HuH-7.5 (cell line): ENCODE measurements around the gene LRRC38.
"Not testable (repeated sequence)": the region's sequence is repeated elsewhere in the genome, so short reads cannot be mapped to it uniquely, and the experiment has no call there.

Experiments
- DNase-seq: peaks from one replicate; pipeline ENCODE4 v3.0.0; 2011; ENCODE audit warnings: low spot score

LRRC38 gene

DNA sequence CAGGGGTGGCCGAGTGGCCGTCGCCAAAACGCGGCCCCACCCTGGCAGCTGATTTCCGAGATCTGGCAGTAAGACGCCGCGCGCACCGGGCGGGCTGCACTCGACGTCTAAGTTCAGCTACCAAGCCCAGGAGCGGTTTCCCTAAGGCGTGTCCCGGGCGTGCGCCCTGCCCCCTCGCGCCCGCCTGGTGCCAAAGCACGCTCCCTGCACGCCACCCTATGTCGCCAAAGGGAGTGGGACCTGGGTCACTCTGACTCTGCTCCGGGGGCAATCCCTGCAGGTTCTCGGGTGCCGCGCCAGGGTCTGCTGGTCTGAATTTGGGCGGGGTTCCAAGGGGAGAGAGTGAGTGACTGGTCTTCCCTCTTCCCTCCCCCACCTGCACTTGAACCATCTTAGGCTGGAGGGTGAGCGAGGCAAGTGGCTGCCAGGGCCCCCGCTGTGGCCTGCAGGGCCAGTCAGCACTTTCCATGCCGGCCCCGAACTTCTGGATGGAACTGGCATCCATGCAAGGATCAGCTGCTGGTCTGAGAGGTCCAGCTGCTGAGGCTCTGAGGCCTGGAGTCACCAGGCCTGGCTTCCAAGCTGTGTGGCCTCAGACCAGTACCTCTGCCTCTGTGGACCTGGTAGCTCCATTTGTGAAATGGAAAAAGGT is at the start of gene LRRC38:
Gene LRRC38 (minus strand): TSS at position 109 of the 652 bp plus-strand sequence. CDS start 410 bp downstream, outside the sequence.
- DNase-seq: no peak

DNA sequence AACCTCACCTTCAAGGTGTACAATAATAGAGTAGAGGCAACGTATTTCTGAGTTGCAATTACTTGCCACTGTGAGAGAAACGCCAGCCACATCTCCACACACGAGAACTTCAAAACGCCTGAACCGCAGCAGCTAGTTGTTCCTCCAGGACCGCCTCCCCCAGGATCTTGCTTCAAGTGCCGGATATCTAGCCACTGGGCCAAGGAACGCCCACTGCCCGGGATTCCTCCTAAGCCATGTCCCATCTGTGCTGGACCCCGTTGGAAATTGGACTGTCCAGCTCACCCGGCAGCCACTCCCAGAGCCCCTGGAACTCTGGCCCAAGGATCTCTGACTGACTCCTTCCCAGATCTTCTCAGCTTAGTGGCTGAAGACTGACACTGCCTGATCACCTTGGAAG is 49.2 kb upstream of the LRRC38 start:
- DNase-seq: not testable (repeated sequence)

- no peak for DNase-seq
Measured at GRCh38 chr1:13560541-13560940, 46.7 kb upstream of the LRRC38 start.

DNA sequence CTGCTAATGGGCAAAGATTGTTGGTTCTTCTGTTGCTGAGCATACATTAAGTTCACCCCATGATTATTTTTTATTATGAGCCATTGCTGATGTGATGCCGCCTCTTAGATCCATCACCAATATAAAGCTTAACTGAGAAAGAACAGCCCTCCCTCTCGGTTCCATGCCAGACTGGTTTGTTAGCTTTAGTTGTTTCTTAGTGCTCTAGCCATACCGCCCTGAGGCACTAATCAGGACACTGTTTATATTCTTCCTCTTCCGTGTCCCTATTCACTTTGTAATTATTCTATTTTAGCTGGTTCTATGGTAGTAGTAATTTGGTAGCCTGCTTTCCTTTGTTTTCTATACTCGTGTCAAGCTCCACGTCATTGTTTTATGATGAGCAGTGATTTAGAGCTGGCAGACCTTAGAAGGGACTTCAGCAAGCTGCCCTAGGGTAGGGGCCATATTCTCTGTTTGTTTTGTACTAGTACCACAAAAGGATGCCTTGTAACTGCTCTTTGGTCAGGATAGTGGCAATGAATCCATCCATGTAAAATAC is 42.5 kb upstream of the LRRC38 start:
- no peak for DNase-seq

DNA sequence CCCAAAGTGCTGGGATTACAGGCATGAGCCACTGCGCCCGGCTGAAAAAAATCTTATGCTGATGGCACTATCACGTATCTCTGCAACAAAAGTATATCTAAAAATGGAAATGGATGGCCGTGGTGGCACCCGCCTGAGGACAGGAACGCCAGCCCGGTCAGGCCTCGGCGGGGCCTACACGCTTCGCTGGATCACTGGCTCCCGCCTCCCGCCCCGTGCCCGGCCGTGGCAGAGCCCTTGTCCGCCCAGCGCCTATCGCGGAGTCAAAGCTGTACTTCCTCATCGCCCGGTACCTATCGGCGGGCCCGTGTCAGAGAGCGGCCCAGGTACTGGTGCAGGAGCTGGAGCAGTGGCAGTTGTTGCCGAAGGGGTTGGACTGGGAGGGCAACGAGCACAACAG is 41.0 kb upstream of the LRRC38 start:
- no peak for DNase-seq

DNA sequence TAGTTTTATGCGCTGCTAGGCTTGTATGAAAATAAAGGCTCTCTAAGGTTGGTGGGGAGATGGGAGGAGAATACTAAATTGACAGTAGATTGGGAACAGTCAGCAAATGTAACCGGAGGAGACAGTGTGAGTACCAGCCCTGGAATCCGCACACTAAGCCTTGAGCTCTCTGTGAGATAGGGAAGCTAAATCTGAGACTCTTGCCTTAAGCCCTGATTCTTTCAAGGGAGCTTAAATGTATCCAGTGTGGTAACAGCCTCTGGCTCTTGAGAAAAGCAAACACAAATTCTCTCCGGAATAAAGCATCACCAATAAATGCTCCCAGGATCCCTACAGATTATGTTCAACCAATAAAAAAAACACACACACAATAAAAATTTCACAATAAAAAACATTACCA is 36.9 kb upstream of the LRRC38 start:
- no peak for DNase-seq

DNA sequence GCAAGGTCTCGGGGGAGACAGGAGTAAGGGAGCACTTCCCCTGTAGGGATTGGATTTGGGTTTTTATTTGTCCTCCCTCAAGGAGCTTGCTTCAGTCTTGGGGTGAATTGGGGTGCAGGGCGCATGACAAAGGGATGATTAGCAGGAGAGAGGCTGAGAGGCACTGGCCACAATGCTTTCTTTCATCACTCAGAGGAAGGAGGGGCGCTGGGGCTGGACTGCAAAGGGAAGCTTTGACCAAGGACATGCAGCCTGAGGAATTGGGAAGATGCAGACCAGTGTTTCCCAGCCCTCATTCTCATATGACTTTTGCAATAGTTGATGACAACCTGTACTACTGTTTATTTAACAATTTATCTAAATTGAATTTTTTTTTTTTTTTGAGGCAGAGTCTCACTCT is 35.7 kb upstream of the LRRC38 start:
- DNase-seq: no peak

GRCh38 chr1:13549021-13549420 is 35.2 kb upstream of the LRRC38 start:
- DNase-seq: no peak

GRCh38 chr1:13548281-13548680 is 34.5 kb upstream of the LRRC38 start:
- DNase-seq: no peak

- DNase-seq: no peak
Measured at GRCh38 chr1:13546791-13547190, 33.0 kb upstream of the LRRC38 start.

DNA sequence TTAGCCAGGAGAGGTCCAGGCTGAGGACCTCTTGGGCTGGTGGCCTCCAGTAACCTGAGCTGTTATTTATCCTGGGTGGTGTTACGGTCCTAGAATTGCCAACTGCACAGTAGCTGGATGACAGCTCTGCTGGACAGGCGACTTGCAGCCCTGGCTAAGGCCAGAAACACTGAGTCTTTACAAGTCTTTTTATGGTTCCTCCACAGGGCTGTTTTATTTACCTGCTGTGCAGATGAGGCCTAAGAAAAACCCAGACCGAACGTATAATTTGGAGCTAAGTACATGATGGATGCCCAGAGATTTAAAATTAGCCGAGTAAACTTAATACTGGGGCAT is 30.4 kb upstream of the LRRC38 start:
- DNase-seq: no peak

DNA sequence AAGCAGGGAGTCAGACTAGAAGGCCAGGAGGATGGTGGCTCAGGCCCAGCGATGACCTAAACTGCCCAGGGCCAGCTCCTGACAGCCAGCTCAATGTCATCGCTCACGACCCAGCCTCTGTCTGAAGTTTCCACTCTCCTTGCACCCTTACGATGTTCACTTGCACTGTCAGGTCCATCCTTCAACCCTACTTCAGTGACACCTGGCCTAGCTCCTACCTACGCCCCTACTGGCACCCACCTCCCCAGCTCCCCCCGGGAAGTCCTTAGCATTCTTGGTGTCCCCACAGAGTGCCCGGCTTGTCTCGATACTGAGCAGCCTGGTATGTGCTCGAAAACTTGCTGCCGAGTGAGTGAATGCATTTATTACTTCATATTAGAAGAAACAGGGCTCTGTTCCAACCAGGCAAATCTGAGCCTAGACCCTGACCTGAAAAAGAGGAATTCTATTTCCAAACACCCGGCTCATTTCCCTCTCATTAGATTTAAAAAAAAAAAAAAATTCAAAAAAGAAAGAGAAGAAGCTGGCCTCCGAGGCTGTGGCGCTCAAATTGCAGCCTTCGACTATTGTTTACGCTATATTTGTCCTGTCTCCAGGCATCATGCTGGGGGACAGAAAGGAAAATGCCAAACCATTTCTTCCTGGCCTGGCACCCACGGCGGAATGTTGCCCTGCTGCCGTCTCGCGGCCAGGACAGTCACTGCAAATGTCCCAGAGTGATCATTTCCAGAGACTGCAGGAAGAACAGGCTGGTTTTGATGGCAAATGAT is 29.8 kb upstream of the LRRC38 start:
- peak; percentile 39 for DNase-seq

GRCh38 chr1:13541435-13542215 is 27.8 kb upstream of the LRRC38 start:
- DNase-seq: no peak

- DNase-seq: no peak
Measured at GRCh38 chr1:13540866-13541265, 27.1 kb upstream of the LRRC38 start.

GRCh38 chr1:13539683-13540082 is 25.9 kb upstream of the LRRC38 start:
- DNase-seq: no peak

GRCh38 chr1:13538832-13539231 is 25.0 kb upstream of the LRRC38 start:
- no peak for DNase-seq

DNA sequence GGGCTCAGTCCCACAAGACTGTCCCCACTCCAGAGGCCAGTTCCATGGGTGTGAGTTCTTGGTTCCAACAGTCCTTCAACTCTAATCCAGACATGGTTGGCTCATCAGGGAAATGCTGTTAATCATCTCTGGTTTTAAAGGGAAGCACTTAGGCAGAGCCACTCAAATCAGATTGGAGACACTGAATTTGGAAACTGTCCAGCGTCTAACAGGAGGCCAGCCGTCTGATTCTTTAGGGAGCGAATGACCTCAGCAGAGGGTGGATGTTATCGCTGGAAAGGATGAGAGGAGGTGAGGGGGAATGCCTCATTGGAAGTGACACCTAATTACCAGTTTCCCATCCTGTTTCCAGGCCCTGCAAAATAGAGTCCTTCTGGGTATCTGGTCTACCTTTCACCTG is 22.8 kb upstream of the LRRC38 start:
- no peak for DNase-seq

DNA sequence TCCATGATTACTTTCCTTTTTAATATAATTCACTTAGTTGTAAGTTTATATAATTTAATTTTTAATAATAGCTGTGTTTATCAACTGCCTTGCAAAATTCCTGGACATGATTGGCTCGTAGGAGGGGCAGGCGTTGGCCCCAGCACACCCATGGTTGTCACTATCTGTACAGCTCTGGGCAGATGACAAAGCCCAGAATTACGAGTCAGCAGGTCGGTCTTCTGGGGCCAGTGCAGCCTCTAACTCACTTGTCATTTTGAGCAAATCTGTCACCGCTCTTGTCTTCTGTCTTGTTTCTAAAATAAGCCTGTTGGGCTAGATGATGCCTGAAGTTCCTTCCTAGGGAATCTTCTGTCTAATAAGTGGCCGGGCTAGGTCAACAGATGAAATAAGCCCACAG is 21.4 kb upstream of the LRRC38 start:
- DNase-seq: no peak

GRCh38 chr1:13528320-13528719 is 14.5 kb upstream of the LRRC38 start:
- DNase-seq: no peak

GRCh38 chr1:13523780-13524477 is 10.1 kb upstream of the LRRC38 start:
- DNase-seq: no peak

DNA sequence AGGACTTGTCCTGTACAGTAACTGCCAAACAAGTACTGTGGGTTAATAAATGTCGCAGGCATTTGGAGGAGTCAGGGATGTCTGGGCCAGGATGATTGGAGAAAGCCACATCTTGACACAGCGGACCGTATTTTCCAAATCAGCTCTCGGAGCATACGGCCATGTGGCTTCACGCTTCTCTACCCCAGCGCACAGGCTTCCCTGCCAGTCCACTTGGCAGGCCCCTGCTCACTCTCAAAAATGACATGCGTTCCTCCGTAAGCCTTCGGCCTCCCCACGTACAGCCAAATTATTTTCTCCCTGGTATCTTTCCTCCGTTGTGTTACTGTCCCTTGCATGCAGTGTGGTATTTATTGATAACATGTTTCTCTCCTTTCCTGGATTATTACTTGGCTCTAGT is 7.2 kb upstream of the LRRC38 start:
- DNase-seq: no peak

DNA sequence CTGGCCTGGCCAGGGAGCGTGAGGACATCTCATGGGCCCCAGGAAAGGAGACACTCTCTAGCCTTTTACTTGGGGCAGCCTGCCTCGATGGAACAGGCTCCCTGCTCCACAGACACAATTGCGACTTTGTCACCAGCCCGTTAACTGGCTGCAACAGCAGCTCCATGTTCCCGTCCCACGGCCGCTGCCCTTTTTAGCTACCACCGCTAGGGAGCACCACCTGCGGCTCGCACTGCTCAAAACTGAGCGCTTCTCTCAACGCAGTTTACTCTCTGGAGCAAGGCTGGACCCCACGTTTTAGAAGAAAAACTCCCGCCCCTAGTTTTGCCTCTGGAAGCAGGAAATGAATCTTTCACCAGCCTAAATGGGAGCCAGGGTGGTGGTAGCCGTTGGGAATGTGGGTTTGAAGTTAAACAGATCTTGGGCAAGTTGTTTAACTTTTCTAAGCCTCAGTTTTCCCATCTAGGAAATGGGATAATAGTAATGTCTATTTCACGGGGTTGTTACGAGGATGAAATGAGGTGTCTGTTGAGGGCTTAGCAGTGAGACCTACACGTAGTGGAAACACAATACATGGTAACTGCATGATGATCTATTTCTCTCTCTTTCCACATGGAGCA is 3.5 kb upstream of the LRRC38 start:
- no peak for DNase-seq
